HepG2 (cell line): ENCODE results near the gene TUT4.

ENCODE experiments used
- JDP2 ChIP-seq: sonication (generic); formaldehyde crosslinking; IDR thresholded peaks from 2 replicates; pipeline ENCODE4 v1.8.1; 2022; ENCODE audit warnings: missing genetic modification reagents, borderline replicate concordance
- SMARCC2 ChIP-seq: fragments of 450-650 bp; IDR thresholded peaks from 2 replicates; pipeline ENCODE4 v1.6.1; 2017; ENCODE audit warnings: antibody characterized with exemption, mild to moderate bottlenecking
- ZMYM2 ChIP-seq: sonication (generic); formaldehyde crosslinking; IDR thresholded peaks from 2 replicates; pipeline ENCODE4 v1.8.0; 2022; ENCODE audit warnings: mild to moderate bottlenecking, missing genetic modification reagents
- ZNF570 ChIP-seq: sonication (generic); formaldehyde crosslinking; IDR thresholded peaks from 2 replicates; pipeline ENCODE4 v1.4.0; 2020; ENCODE audit warnings: mild to moderate bottlenecking, missing genetic modification reagents, borderline replicate concordance

DNA sequence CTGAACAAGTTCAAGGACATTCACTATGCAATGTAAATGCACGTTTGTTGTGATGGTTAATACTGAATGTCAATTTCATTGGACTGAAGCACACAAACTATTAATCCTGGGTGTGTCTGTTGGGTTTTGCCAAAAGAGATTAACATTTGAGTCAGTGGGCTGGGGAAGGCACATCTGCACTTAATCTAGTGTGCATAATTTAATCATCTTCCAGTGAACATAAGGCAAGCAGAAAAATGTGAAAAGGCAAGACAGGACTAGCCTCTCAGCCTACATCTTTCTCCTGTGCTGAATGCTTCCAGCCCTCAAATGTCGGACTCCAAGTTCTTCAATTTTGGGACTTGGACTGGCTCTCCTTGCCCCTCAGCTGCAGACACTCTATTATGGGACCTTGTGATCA lies 108.4 kb downstream of the TUT4 start:
- TF ChIP-seq JDP2 = no peak
- no peak for TF ChIP-seq ZMYM2 (CRISPR knock-in tag)
- TF ChIP-seq ZNF570 (CRISPR knock-in tag) = no peak
- TF ChIP-seq SMARCC2 = no peak
